HG03060 (cell line): ENCODE results near the gene CNTF.

Experiments
- ATAC-seq: cut with Tn5 transposase; IDR thresholded peaks from one replicate; pipeline ENCODE4 v1.9.1; 2021; ENCODE audit warnings: low read depth, moderate number of reproducible peaks; ENCODE audit not compliant: unreplicated experiment

Gene CNTF

DNA sequence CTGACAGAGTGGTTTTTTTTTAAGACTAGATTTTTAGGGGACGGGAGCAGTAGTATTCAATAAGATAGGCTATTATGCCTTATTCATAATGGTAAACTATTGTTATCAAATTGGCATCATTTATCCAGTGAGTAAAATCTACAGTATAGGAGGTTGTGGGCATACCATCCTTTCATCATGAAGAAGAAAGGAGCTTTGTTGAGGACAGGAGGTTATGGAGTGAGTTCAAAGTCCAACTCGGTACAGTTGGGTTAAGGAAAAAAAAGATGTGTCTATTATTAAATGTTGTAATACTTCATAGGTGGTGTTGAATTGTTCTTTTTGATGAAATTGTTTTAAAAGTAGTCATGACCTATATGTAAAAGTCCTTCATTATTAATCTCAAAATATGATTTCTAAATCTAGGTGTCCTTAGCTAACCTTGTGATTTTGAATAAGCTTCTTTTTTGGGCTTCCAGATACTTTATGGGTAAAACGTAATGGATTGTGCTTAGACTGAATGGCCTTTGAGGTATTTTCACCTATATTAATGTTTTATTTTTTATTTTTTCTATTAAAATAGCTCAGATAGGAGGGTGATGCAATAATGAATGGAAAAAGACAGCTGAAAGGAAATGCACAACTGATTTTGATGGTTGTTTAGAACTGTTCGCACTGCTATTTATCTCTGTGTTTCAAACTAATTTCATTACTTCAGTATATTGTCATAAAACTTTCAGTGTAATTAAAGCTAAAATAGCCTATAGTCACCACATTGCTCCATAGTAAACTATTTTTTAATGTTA is 15.3 kb upstream of the CNTF start:
- no peak for ATAC-seq

DNA sequence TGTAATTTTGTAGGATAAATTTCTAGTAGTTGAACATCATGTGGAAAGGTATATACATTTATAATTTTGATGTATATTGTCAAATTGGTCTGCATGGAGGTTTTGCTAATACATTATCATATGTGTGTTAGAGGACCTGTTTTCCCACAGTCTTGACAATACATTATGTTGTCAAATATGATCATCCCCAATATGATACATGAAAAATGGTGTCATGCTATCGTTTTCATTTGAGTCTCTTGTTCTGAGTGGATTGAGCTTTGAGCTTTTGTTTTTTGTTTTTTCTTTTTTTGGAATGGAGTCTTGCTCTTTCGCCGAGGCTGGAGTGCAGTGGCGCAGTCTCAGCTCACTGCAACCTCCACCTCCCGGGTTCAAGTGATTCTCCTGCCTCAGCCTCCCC is 14.1 kb upstream of the CNTF start:
- no peak for ATAC-seq

DNA sequence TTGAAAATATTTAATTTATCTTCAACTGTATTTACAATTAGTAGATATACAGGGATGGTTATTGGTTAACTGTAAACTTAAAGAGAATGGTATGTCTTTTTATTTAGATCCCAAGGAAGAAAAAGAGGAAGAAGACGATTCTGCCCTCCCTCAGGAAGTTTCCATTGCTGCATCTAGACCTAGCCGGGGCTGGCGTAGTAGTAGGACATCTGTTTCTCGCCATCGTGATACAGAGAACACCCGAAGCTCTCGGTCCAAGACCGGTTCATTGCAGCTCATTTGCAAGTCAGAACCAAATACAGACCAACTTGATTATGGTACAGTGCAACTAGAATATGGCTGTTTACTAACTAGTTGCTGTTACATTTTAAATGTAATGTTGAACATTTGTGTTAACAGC is 12.7 kb upstream of the CNTF start:
- no peak for ATAC-seq

DNA sequence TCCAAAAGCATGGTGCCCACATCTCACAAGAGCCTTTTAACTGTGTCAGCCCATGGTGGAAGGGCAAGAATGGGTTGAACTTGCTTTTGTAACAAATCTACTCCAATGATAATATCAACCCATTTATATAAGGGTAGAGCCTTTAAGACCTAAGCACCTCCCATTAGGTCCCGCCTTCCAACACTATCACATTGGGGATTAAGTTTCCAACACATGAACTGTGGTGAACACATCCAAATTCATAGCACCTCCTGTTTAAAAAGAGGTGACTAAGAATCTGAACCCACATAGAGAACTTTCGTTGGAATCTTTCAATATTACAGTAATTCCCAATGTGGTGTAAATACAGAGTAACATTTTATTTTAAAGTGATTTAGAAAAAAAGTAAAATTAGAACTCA is 9.2 kb upstream of the CNTF start:
- no peak for ATAC-seq

DNA sequence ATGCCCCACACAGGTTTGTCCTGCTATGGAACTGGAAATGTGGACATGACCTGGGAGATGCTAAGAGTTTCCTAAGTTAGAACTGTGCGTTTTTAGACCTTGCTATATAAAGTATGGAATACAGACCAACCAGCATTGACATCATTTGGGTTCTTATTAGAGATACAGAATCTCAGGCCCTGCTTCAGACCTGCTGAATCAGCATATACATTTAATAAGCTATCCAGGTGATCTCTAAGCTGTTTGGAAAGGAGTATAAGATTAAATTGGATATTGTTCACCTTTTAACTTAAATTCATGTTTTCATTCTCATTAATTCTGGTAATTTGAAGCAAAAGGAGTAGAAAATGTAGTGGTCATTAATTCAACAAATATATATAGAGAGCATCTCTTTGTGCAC is 6.9 kb upstream of the CNTF start:
- ATAC-seq = no peak

DNA sequence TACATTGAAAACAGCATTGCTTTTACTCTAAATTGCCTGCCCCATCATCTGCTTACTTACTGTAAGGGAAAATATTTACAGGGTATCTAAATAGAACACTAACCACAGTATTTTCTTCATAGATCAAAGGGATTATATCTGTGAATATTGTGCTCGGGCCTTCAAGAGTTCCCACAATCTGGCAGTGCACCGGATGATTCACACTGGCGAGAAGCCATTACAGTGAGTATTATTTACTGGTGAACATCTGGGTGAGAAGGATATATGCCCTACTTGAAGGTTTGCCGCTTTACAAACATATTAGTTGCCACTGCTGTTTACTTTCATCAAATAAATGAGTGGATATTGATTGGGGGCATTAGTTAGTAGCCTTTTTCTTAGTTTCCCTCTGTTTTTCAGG is 5.9 kb upstream of the CNTF start:
- no peak for ATAC-seq

DNA sequence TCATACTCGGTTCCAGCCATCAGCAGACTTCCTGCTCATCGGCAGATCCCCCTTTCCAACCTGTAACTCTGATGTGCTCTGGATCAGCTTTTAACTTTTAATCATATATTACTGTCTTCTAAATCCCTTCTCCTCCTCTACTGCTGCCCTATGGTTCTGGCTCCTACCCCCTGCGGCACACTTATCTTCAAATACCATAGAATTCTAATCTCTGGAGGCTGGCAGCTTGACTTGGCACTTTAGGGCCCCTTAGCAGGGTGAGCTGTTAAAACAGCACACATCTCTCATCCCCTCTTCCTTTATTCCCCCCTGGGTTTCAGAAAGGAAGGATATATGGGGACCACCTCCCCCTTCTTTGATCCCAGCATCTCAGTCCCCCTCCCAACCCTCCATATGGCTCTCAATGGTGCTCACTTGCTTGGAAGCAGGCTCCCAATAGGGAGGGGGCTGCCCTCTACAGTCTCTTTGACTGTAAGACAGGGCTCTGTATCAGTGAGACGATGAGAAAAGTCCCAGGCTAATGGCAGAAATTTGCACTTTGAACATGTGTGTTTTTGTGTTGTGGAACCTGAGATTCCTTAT is 4.4 kb upstream of the CNTF start:
- ATAC-seq = no peak

DNA sequence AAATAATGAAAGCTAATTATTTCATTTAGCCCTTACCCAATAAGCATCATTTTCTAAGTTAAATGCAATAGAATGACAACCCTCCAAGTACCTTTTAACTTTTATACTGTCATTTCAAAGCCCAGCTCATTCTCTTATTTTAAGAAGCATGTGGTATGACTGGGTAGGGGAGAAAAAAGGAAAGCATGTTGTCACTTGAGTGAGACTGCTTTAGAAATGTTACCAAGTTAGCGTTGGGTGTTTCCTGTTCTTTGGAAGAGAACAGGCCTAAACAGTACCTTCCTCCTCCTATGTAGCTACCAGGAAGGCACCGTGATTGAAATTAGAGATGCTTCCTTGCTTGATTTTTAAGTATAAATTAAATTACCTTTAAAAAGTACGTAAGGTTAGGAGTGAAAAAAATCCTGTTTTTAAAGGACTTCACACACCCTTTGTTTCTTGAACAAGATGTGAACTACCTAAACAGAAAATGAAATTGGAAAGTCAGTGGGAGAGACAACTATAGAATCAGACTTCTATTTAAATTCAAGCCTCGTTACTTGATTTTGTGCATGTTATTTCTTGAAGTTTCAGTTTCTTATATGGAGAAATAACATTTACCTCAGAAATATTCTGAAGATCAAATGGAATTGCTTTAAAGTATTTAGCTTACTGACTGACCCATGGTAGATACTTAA is 741 bp upstream of the CNTF start:
- no peak for ATAC-seq

DNA sequence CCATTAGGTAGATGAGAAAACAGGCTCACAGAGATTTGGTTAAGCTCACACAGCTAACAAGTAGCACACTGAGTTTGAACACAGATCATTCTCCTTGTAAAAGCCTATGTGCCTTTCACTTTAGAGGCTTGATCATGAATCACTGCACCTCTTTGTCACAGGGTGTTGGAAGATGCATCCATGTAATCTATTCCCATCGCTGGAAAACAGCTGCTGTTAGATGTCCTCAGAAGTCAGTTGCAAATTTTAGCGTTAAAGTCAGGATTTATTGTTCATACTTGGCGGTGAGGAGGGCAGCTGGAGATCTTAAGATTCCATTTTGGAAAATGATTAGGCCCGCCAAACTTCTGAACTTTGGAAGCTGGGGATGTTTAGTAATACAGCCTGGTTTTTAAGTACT is 2.6 kb downstream of the CNTF start:
- ATAC-seq = no peak

DNA sequence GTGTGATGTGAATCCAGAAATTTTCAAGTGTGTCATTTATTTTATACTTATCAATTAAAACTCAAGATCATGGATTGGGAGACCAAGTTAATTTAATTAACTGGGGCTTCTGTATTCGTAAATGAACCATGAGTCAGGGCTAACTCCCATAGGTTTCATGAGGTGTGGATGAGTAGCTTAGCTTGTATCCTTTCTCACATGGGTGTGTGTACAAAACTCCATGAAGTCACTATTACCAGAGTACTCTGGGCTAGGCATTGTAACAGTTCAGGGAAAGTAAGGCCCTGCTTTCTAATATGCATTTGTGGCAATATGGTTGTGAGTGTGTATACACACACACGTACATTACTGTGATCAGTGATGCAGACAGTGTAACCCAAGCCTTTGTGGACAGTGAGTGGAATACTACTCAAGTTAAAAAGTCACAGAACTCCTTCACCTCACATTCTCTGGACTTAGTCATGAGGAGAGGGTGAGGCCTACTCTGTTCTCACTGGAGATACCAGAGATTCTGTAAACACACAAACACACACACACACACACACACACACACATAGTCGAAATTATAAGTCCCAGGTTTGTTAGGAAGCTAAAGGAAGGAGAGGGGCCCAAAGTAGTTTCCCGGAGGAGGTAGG is 3.5 kb downstream of the CNTF start:
- no peak for ATAC-seq

DNA sequence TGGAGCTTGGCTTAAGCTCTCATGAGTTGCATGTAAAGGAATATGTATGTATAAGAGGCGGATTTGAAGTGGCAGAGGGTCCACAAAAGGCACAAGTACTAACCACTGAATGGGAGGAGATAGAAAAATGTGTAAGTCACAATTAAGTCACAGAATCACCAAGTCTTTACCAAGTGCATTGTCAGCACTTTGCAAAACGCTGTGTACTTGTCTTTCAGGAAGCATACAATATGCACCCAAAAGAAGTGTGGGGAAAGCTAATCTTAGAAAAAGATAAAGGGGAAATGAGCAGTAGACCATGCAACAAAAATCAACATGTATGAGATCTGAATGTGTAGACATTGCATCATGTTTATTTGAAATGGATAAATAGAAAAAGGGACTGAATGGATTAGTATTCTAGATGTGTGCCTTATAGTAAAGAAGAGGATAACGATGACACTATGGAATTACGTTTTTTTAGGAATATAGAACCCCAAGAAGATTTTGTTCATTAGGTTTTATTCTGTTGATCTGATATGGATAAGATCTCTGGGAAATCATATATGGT is 4.5 kb downstream of the CNTF start:
- ATAC-seq = no peak

DNA sequence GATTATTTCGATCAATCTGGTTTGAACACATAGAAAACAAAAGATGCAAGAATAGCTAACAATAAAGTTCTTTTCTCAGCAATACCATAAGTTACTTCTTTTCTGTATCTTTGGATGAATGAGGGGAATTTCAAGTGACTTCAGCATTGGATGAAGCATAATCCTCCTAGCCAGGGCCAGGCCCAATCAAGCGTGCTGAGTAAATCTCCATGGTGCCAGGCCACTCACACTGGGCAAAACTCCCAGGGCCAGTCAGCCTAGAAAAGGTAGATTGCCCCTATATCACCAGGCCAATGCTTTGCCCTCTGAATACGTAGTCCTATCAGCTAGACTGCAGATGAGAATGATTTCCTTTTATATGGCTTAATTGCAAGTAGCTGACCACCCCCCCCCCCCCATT is 6.0 kb downstream of the CNTF start:
- ATAC-seq = no peak

DNA sequence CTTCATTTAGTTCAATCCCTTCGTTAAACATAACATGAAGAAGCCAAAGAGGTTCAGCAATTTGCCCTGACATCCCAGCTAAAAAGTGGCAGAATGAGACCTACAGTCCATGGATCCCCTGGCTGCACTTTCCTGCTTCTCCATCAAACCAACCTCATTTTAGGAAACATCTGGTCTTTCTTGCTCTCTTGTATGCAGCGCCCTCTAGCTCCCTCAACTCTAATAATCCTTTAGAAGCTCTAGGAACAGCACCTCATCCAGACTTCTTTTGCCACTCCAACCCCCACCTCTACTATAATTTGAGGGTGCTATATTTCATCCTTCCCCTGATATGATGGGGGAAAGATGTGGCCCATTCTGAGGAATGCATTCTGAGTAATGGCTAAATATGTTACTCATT is 7.4 kb downstream of the CNTF start:
- no peak for ATAC-seq

DNA sequence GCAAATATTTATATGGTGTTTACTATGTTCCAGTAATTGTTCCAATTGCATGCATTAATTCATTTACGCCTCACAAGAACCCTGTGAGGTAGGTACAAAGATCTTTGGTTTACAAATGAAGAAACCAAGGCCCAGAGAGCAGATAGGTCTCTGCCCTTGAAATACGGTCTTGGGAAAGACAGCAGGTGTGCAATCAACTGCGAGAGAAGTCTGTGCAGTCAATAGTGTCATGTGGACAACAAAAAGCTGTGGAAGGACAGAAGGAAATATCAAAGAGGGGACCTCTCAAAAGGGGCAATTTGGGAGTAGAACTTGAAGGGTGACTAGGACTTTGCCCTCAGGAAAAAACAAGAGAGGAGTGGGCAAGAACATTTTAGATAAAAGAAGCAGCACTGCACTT is 8.9 kb downstream of the CNTF start:
- no peak for ATAC-seq

DNA sequence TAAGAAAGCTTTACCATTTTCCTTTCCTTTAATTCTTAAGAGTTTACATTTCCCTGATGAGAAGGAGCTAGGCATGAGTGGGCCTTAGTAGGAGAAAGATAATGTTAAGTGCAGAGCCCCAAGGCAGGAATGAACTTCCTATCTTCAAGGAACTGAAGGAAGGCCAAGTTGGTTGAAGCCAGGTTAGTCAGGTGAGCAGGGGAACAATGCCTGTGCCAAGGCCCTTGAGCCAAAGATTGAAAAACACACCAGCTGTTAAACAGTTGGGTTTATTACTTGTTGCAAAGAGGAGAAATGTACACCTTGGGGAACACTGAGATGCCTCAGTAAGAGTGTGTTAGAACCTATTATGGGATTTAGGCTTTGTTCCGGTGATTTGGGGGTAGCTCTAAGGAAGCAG is 10.0 kb downstream of the CNTF start:
- ATAC-seq = no peak

DNA sequence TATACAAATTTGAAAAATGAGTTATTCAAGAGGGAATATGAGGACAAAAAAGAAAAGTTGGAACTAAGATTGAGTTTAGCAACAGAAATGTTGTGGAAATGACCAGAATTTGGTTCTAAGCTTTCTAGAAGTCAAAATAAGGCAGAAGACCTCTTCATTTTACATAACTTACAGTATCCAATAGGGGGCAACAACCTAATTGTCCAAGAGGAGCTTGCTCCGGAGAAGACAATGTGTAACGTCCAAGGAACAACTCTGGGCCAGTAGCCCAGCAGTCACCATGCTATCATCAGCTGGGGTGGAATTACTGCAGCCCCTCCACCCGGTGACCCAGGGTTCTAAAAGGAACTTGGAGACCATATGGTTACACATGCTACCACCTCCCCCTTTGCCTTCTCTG is 14.1 kb downstream of the CNTF start:
- no peak for ATAC-seq

DNA sequence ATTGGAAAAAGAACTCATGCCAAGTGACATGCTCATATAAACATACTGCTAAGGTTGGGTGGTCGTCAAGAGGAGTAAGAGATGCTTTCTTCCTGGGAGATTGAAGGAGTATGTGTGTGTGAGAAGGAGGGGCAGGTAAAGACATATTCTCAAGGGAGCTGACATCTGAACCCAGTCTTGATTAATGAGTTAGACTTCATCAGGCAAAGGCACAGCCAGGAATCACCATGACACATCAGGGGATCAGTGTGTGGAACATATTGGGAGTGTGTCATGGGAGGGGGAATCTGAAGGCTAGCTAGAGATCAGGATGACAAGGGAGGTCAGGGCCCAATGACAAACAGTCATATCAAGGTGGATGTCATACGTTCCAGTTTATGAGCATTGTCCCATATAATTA is 14.9 kb downstream of the CNTF start:
- no peak for ATAC-seq

DNA sequence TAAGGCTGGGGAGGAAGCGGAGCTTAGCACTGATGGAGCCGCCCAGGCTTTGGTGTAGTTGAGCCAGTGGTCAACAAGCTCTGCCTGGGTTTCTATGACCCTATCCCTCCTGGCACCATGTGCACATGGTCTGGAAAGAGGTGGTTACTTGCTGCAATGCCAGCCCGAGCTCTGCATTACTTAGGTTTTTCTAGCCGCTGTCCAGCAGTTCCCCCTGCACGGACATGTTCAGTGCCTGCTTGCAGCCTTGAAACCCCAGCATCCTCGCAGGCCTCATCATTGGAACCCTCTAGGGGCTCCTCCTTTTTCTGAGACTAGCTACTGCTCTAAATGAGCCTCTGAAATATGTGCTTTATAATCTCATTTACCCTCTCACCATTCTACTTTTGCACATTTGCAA is 16.6 kb downstream of the CNTF start:
- ATAC-seq = no peak

DNA sequence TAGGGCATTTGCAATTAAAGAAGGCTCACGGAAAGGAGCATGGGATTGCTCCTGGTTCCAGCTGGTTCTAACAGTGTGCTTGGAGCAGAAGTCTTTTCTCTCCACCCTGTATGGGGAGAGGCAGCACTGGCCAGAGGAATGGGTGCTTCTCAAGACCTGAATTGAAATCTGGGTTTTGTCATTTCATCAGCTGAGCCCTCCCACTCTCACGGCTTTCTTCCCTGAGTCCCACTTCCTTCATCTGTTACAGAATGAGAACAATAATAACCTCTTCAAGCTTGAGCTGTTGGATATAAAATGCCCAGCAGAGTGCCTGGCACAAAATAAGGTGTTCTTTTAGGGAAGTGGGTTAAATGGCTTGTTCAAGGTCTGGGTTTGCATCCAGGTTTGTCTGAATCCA is 17.2 kb downstream of the CNTF start:
- ATAC-seq = no peak

DNA sequence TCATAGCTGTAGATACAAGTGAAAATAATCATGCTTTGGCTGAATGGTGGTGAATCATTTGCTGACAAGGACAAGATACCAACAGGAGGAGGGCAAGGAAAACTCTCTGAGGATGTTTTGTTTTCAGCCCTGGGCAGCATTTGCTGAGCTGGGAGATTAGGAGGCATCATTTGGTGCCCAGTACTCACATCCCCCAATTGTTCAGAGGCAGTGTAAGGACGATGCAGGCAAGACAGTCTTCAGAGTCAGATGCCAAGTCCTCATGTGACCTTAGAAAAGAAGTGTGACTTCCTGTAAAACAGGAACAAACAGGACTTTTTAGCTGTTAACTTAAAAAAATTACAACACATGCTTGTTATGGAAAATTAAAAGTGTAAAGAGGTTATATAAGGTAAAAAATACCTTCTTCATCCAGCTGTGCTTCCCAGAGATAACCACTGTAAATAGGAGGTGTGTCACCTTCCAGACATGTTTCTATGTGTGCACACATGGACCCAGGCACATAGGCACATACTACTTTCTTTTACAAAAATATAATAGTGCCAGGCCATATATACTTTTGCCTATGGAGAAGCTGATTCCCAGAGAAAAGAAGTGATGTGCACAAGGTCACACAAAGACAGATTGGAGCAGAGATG is 18.0 kb downstream of the CNTF start:
- no peak for ATAC-seq

DNA sequence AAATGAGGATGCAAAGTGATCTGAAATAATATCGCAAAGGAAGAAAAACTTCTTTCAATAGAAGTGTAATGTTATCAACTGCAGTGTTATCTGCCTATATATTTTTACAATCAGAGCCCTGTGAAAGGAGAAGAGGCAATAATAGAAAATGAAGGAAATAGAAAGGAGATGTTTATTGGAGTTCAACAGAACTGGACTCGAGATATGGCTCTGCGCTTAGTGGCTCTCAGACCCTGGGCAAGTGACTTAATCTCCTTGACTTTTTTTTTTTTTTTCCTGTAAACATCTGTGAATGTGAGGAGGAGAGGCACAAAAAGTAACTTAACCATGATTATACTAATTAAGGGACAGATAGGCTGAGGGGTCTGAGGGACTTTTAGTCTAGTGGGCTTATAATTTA is 18.9 kb downstream of the CNTF start:
- no peak for ATAC-seq
